Measurements from ENCODE around the gene FRMD8.

The FRMD8 gene

DNA sequence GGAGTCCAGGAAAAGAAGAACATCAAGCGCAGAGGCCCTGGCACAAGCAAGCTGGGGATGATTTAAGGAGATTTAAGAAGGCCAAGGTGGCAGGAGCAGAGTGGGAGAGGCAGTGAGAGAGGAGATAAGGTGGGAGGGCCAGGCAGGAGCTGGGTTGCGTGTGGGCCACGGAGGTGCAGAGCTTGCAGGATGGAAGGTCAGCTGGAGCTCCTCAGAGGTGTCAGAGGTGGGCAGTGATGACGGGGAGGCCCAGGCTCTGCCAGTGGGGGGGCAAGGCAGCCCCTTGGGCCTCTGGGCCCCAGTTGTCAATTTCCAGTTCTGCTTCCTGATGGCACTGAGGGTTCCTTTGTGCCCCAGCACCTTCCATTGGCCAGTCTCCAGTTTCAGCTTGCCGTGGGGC is 6.5 kb downstream of the FRMD8 start:
- no peak for DNase-seq (ENCODE audit: low read depth, low spot score)

DNA sequence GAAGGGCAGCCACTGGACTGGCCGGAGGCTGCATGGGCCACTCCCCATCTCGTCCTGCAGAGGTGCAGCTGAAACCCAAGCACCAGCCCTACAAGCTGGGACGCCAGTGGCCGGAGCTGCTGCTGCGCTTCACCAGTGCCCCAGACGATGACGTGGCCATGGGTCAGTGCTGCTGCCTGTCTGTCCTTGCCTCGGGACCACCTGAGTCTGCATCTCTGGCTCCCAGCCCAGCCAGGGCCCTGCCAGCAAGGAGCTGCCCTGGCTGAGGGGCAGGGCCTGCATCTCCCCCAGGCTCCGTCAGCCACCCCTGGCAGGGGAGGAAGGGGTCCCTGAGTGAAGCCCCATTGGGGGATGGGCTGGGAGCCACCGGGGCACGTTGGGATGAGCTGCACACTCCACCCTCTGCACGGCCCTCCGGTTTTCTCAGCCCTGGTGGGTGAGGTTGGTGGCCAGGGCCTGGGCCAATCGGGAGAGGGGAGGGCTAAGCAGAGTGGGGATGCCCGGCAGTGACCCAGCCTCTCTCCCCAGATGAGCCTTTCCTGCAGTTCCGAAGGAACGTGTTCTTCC is 7.2 kb downstream of the FRMD8 start:
- DNase-seq (ENCODE audit: low read depth, low spot score), result no peak

DNA sequence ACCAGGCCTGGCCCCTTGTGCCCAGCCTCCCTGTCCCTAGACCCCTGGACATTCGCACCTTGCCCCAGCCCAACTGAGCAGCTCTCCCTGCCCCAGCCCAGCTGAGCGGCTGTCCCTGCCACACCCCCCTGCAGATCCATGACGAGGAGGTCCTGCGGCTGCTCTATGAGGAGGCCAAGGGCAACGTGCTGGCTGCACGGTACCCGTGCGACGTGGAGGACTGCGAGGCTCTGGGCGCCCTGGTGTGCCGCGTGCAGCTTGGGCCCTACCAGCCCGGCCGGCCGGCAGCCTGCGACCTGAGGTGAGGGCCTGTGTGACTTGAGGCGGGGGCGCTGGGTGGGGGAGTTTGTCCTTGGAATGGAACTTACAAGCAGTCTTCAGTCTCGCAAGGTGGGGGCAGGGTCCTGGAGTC is 7.7 kb downstream of the FRMD8 start:
- DNase-seq (ENCODE audit: low read depth, low spot score), result no peak

DNA sequence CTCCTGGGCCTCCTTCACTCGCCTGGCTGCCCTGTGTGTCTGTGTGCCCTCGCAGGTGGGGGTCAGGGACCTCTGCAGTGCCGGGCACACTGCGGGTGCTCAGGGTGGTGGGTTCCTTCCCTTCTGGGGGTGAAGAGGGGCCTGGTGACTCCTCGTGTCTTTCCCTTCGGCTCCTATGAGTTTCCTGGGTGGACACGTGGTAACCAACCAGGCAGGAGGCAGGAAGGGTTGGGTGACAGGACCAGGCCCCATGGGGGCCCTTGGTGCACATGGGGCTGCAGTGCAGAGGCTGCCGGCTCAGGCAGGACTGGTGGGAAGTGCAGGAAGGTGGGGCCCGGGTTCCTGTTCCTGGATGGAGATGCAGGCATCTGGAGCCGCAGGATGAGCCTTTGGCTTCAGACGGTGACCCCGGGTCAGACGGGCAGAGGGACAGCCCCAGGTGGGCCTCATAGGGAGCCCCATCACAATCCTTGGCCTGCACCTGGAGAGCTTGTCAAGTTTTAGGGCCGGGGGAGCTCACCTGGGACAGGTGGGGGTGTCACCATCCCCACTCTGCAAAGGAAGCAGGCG is 9.6 kb downstream of the FRMD8 start:
- no peak for DNase-seq (ENCODE audit: low read depth, low spot score)

DNA sequence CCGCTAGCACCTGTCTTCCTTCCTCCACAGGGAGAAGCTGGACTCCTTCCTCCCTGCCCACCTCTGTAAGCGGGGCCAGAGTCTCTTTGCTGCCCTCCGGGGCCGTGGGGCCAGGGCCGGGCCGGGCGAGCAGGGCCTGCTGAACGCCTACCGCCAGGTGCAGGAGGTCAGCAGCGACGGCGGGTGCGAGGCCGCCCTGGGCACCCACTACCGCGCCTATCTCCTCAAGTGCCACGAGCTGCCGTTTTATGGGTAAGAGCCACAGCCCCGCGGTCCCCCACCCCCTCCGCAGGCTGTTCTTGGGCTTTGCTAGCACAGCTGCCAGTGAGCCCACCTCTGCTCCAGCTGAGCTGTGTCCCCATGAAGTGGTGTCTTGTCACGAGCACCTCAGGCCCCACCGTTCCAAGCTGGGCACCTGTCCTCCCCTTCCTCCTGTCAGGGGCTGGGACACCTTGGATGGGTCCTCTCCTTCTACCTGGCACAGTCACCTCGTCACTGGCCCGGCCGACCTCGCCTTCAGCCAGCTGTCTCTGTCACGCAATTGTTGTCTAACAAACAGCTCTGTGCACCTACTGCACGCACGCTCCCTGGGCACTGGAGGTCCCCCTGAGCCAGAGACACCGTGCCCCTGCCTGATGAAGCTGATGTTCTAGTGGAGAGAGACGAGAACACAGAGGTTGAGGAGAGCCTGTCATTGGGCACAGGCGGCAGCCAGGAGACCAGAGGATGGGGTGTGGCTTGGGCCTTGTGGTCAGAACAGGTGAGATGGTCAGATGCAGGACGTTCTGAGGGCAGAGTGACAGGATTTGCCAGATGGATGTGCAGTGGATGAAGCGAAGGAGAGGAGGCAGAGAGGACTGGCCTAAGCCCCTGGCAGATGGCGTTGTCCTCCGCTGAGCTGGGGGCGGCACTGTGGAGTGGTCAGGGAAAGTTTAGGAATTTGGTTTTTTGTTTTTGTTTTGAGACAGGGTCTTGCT is 10.6 kb downstream of the FRMD8 start:
- DNase-seq (ENCODE audit: low read depth, low spot score), result no peak

DNA sequence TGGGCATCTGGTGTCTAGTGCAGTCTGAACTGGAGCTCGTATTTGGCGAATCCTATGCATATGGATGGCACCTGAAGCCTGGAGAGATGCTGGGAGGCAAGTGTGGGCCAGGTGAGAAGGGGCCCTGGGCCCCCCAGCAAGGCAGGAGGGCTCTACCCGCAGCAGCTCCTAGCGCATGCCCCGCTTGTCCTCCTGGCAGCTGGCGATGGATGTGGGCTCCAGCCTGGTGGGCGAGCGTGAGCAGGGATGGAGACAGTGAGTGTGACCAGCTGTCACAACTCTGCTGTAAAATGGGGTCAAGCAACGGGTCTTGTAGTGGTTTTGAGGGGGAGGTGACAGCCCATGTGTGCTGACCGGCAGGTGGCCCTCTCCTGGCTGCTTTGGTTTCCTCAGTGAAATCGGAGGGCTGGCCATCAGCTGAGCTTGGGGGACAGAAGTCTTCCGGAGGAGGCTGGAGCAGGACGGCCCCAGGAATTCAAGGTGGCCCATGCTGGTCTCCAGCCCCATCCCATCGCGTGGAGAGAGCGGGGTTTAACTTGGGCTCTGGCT is 12.0 kb downstream of the FRMD8 start:
- no peak for DNase-seq (ENCODE audit: low read depth, low spot score)

DNA sequence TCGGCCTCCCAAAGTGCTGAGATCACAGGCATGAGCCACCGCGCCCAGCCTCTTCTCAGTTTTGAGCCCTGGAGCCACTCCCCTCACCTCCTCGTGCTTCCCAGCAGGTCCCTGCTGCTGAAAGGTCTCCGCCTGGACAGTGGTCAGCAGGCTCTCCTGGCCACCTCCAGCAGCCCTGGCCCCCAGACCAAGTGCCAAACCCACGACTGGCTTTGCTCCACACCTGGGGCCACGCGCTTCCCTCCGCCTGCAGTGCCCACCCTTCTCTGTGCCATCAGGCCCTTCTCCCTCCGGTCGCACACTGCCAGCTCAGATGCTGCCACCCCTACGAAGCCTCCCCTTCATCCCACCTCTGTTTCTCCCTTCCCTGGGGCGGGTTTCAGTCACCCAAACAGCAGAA is 12.8 kb downstream of the FRMD8 start:
- DNase-seq (ENCODE audit: low read depth, low spot score), result no peak

DNA sequence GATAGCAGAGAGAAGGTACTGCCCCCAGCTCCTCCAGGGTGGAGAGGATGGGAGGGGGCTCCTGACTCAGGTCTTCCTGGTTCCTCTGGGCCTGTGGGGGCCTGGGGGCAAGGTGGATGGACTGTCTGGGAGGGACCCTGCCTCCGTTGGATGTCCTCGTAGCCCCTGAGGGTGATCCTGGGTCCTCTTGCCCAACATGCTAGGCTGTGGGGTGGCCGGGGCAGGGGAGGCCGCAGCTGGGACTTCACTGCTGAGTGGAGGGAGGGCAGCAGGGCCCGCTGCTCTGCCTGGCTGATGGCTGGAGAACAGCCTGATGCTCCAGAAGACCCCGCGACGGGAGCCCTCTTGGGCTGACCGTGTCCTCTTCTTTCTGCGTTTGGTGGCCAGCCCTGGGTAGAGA is 13.4 kb downstream of the FRMD8 start:
- DNase-seq (ENCODE audit: low read depth, low spot score), result no peak

DNA sequence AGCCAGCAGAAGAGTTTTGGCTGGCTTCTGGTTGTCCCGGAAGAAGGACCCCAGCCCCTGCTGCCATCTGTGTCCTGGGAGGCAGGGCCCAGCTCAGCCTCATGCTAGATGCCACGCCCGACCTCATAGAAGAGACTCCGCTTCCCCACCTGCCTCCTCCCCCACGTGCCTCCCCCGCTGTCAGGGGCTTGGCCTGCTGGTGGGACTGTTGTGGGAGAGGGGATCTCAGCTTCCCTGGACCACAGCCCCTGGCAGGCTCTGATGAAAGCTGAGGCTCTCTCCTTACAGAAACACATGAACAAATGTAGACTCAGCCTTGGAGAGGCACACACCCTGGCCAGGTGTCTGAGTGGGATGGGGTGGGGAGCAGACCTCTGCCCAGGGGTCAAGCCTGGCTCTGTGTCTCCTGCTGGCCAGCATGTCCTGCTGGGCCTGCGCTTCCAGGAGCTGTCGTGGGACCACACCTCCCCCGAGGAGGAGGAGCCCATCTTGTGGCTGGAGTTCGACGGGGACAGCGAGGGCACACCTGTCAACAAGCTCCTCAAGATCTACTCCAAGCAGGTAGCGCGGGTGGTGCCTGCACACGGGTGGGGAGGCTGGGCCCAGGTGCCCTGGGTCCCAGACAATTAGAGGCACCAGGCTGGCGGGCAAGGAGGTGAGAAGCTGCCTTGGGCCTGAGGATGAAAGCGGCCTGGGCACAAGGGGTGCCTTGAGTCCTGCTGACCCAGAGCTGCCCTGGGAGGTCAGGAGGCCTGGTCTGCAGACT is 14.1 kb downstream of the FRMD8 start:
- DNase-seq (ENCODE audit: low read depth, low spot score), result no peak

DNA sequence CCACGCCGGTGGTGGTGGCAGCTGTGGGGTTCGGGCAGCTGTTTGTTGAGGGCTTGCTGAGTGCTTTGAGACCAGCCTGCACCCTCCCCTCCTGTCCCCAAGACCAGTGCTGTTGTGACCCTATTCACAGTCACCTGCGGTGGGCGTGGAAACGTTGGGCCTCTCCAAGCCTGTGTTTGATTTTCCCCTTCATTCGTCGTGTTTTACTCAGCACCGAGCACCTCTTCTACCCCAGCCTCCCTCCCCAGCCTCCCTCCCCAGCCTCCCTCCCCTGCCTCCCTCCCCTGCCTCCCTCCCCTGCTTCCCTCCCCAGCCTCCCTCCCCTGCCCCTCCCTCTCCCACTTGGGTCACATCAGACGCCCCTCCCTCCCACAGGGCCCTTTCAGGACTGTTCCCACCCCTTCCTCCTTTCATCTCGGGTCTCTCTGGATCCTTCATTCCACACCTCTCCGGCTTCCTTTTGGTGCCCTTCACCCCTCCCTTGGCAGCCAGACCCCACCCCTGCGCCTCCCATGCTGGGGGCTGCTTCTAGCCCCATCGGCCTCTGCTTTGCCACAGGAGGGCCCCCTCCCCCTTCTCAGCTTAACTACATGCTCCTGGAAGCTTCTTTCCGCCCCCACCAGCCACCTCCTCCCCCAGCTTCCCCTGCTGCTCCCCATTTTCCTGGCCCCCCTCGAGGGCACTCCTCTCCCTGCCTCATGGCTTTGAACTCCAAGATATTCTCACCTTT is 14.8 kb downstream of the FRMD8 start:
- no peak for DNase-seq (ENCODE audit: low read depth, low spot score)

DNA sequence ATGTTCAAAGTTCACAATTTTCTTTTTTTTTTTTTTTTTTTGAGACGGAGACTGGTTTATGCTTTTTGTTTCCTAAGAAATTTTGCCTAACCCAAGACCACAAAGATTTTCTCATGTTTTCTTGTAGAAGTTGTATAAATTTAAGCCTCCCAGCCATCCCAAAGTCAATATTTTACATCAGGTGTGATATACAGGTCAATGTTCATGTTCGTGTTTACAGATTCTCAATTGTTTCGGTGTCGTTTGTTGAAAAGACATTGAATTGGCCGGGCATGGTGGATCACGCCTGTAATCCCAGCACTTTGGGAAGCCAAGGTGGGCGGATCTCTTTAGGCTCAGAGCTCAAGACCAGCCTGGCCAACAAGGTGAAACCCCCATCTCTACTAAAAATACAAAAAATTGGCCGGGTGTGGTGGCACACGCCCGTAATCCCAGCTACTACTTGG is 15.4 kb downstream of the FRMD8 start:
- no peak for DNase-seq (ENCODE audit: low read depth, low spot score)

DNA sequence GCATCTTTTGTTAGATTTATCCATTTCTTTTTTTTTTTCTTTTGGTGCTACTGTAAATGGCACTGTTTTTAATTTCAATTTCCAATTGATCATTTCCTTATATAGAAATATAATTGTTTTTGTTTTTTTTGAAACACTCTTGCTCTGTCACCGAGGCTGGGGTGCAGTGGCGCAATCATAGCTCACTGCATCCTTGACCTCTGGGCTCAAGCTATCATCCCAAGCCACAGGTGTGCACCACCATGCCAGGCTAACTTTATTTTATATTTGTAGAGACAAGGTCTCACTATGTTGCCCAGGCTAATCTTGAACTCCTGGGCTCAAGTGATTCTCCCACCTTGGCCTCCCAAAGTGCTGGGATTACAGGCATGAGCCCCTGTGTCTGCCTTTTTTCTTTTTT is 16.4 kb downstream of the FRMD8 start:
- DNase-seq (ENCODE audit: low read depth, low spot score), result no peak

DNA sequence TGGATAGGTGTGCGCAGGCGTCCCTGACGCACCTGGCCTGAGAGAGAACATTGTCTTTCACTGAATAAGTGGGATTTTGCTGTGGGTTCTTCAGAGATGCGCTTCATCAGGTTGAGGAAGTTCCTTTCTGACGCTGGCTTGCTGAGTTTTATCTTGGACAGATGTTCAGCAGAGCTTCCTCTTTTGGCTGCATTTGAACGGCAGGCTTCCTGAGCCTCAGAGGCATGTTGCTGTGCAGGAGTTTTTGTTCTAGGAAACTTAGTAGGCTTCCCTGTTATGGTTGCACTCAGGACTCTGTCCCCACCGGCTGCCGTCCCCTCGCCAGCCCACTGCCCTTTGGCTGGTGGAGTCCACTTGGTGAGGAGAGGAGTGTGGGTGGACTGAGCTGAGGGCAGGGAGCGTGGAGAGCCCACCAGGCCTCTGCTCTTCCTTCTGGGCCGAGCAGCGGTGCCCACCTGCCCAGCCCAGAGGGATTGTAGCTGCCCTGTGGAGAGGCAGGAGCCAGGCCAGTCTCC is 17.2 kb downstream of the FRMD8 start:
- no peak for DNase-seq (ENCODE audit: low read depth, low spot score)

DNA sequence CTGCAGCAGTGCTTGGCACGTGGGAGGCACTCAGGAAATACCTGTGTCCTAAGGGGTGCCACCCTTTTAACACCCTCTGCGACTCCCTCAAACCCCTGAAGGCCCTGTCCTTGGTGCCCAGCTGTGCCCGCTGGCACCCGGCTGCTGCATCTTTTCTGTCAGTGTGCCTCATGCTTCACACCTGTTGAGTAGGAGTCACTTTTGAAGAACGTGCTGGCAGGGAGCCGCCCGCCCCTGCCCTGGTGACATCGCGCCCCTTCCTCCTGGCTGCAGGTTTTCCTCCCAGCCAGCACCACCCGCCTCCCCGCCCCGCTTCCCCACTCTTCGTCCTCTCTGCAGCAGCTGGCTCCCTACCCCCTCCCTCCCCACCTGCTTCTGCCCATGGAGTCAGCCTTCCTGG is 17.8 kb downstream of the FRMD8 start:
- no peak for DNase-seq (ENCODE audit: low read depth, low spot score)

DNA sequence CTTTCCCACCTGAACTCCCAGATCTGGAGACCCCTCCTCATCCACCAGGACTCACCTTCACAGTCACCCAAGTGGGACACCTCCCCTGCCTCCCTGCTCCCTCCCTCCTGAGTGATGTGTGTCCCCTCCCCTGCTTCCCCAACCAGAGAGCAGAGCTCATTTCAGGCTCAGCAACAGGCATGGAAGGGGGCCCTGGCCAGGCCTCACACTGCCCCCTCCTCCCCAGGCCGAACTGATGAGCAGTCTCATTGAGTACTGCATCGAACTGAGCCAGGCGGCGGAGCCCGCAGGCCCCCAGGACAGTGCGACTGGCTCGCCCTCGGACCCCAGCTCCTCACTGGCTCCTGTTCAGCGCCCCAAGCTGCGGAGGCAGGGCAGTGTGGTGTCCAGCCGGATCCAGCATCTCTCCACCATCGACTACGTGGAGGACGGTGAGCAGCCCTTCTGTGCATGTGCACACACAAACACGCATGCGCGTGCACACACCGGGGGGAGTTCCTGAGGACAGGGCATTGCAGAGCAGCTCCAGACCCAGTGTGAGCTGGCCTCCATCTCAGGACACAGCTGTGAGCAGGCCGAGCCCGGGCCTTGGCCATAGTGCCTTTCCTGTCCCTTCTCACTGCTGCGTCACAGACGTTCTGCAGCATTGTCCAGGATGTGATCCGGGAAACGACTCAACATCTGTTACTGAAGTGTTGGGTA is 18.4 kb downstream of the FRMD8 start:
- DNase-seq (ENCODE audit: low read depth, low spot score), result no peak

DNA sequence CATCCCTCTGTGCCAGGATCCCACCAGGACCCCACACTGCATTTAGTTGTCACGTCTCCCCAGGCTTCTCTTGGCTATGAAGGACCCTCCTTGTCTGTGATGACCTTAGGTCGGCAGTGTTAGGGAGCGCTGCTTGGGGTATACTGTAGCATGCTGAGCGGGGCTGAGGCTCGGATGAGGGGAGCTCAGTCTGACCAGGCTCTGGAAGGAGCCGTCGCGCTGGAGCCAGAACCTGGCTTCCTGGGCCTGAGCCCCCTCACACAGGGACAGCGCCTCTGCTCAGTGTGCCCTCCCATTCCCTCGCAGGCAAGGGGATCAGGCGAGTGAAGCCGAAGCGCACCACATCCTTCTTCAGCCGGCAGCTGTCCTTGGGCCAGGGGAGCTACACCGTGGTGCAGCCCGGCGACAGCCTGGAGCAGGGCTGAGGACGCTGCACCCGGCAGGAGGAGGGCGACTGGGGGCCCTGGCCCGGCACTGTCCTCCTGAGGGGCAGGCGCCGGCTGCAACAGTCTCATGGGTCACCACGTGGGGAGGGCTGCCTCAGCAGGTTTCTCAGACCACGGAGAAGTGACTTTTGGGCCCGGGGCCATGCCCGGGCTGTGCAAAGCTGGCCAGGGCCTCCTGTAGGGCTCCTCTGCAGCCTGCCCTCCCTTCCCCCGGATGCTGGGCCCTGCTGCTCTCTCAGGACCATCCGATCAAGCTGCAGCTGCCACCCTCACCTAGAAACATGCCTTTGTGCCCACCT is 24.7 kb downstream of the FRMD8 start:
- no peak for DNase-seq (ENCODE audit: low read depth, low spot score)

DNA sequence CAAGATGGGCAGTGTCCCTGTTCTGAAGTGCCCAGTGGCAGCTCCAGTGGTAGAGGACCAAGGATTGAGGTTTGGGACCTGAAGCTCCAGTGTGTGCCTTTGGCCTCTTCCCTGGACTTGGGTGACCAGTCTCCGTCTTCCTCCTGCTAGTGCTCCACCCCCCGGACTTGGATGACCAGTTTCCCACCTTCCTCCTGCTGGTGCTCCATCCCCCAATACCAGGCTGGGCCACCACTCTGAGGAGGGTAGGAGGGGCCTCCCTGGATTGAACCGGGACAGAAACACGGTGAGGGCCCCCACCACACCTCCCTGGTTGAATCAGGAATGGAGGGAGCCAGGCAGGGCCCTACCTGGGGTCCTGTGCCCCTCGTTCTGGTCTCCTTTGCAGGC is 25.2 kb downstream of the FRMD8 start:
- DNase-seq (ENCODE audit: low read depth, low spot score), result no peak

DNA sequence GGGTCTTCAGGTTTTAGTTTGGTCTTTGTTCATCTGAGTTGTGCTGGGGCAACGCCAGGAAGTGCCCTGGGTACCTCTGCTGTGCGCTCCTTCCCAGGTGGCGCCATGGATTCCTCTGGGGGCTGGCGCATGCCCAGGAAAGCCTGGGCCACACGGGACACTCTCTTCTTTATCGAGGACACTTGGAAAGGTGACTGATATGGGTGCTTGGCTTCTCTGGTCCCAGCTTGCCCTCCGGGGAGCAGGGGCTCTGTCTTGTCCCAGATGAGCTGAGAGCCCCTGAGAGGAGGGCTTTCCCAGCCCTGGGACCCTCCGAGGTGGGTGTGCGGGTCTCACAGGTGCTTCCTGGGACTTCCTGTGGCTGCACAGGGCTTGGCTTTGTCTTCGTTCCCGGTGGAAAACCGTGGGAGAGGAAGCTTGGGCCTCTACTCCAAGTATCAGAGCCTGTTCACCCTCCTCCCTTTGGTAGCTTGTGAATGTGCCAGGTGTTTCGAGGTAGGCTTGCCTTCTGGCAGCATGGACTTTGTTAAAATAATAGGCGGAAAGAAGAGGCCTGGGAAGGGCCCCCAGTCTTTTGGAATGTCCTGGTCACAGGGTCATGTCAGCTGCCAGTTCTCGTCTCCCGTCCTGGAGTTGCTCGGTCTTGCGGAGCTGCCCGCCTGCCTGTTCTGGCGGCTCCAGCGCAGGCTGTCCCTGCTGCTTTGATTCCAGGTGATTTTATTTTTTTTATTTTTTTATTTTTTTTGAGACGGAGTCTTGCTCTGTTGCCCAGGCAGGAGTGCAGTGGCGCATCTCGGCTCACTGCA is 26.0 kb downstream of the FRMD8 start:
- DNase-seq (ENCODE audit: low read depth, low spot score), result no peak
